Liver (tissue), 9 donors: ENCODE data around the gene SPTBN1. TPM values are rescaled to one million over a fixed set of nuclear protein-coding genes. Genes with fewer than 3 reads are reported as not detected.
A peak's percentile ranks its signal among the peaks of the same experiment; 100 is the strongest.

Experiments used
- DNase-seq: peaks from one replicate; pipeline ENCODE4 v3.0.0-alpha.2; 2017; ENCODE audit warnings: low spot score
- H3K27ac ChIP-seq, 2 donors: one replicate each; pipeline ENCODE4 v1.7.0; 2013; ENCODE audit warnings: inconsistent platforms in 2 of 2, low read length in 2 of 2, control low read depth in 1 of 2, low read depth in 1 of 2, mild to moderate bottlenecking in 1 of 2
- H3K27me3 ChIP-seq, 4 donors: one replicate each; pipeline versions ENCODE4 v1.6.1 to v1.7.0; 2013; ENCODE audit warnings: low read length in 3 of 4, inconsistent platforms in 1 of 4, mild to moderate bottlenecking in 1 of 4, moderate library complexity in 1 of 4; ENCODE audit not compliant: control insufficient read depth in 4 of 4, insufficient read depth in 4 of 4
- H3K36me3 ChIP-seq, 4 donors: one replicate each; pipeline versions ENCODE4 v1.6.1 to v1.7.0; 2013; ENCODE audit warnings: low read length in 3 of 4, mild to moderate bottlenecking in 3 of 4, low read depth in 1 of 4, moderate library complexity in 1 of 4; ENCODE audit not compliant: control insufficient read depth in 4 of 4, insufficient read depth in 3 of 4
- H3K4me1 ChIP-seq, 4 donors: one replicate each; pipeline versions ENCODE4 v1.6.1 to v1.7.0; 2013; ENCODE audit warnings: low read length in 3 of 4, mild to moderate bottlenecking in 3 of 4, moderate library complexity in 1 of 4; ENCODE audit not compliant: control insufficient read depth in 4 of 4, insufficient read depth in 4 of 4
- H3K4me3 ChIP-seq, 3 donors: one replicate each; pipeline versions ENCODE4 v1.6.1 to v1.7.0; 2013; ENCODE audit warnings: low read length in 3 of 3, control low read depth in 1 of 3, low read depth in 1 of 3, mild to moderate bottlenecking in 1 of 3
- H3K9ac ChIP-seq, 2 donors: one replicate each; pipeline ENCODE4 v1.7.0; 2013; ENCODE audit warnings: low read length in 2 of 2, mild to moderate bottlenecking in 2 of 2, moderate library complexity in 2 of 2, control low read depth in 1 of 2, low read depth in 1 of 2
- H3K9me3 ChIP-seq, 4 donors: one replicate each; pipeline versions ENCODE4 v1.6.1 to v1.7.0; 2013; ENCODE audit warnings: low read length in 3 of 4; ENCODE audit not compliant: control insufficient read depth in 4 of 4
- CTCF ChIP-seq: fragments of 150-350 bp; IDR thresholded peaks from 2 replicates; pipeline ENCODE4 v1.5.1; 2017; ENCODE audit warnings: improper control_type of control experiment, low read depth, low read length; ENCODE audit not compliant: missing input control
- EGR1 ChIP-seq, 2 donors: IDR thresholded peaks; 2 replicates each; pipeline ENCODE4 v1.6.1; 2016 to 2018; ENCODE audit warnings: antibody characterized with exemption in 2 of 2, low read depth in 2 of 2
- FOXA1 ChIP-seq: IDR thresholded peaks from 2 replicates; pipeline ENCODE4 v1.6.1; 2016; ENCODE audit warnings: antibody characterized with exemption
- FOXA2 ChIP-seq: IDR thresholded peaks from 2 replicates; pipeline ENCODE4 v1.6.1; 2016; ENCODE audit warnings: antibody characterized with exemption
- HNF4A ChIP-seq, 2 donors: conservative IDR thresholded peaks; 2 replicates each; pipeline ENCODE4 v1.6.1; 2016; ENCODE audit warnings: antibody characterized with exemption in 2 of 2, mild to moderate bottlenecking in 2 of 2
- HNF4G ChIP-seq: IDR thresholded peaks from 2 replicates; pipeline ENCODE4 v1.6.1; 2016; ENCODE audit warnings: antibody characterized with exemption
- JUND ChIP-seq, 2 donors: IDR thresholded peaks; 2 replicates each; pipeline ENCODE4 v1.6.1; 2016; ENCODE audit warnings: antibody characterized with exemption in 2 of 2
- MAX ChIP-seq: IDR thresholded peaks from 2 replicates; pipeline ENCODE4 v1.6.1; 2016; ENCODE audit warnings: antibody characterized with exemption
- NR2F2 ChIP-seq: IDR thresholded peaks from 2 replicates; pipeline ENCODE4 v1.6.1; 2016; ENCODE audit warnings: antibody characterized with exemption
- RAD21 ChIP-seq, 2 donors: IDR thresholded peaks; 2 replicates each; pipeline ENCODE4 v1.6.1; 2016; ENCODE audit warnings: antibody characterized with exemption in 2 of 2, mild to moderate bottlenecking in 2 of 2
- RXRA ChIP-seq, 2 donors: IDR thresholded peaks; 2 replicates each; pipeline ENCODE4 v1.6.1; 2017 to 2018; ENCODE audit warnings: antibody characterized with exemption in 2 of 2, mild to moderate bottlenecking in 1 of 2
- SP1 ChIP-seq: IDR thresholded peaks from 2 replicates; pipeline ENCODE4 v1.6.1; 2018; ENCODE audit warnings: antibody characterized with exemption, mild to moderate bottlenecking
- TAF1 ChIP-seq: conservative IDR thresholded peaks from 2 replicates; pipeline ENCODE4 v1.6.1; 2016; ENCODE audit warnings: antibody characterized with exemption, mild to moderate bottlenecking
- YY1 ChIP-seq: IDR thresholded peaks from 2 replicates; pipeline ENCODE4 v1.6.1; 2016; ENCODE audit warnings: antibody characterized with exemption, mild to moderate bottlenecking
- WGBS: extraction: QIAGEN DNeasy Blood & Tissue Kit; methylation state at CpG from one replicate; pipeline ENCODE4 v1.1.7; 2013; 5-methylcytosine and 5-hydroxymethylcytosine counted together
- polyA plus RNA-seq, 2 donors: library from polyadenylated mRNA; stranded (reverse) in 1 of 2; unstranded in 1 of 2; fragments of 200-250 nt in 1 of 2; fragments of >200 nt in 1 of 2; fragmentation: Nextera tagmentation in 1 of 2; extraction: Ambion mirVana in 1 of 2; gene quantifications; one replicate each; pipeline versions ENCODE4 v1.2.1 to v1.2.3, GENCODE V29; 2013 to 2015
- total RNA-seq, 2 donors: library from RNA; depleted of rRNA; stranded (reverse); fragments of >200 nt; gene quantifications; one replicate each; pipeline ENCODE4 v1.2.3, GENCODE V29; 2014
- TF ChIP-seq, protein P1 (sequence below): IDR thresholded peaks from 2 replicates; pipeline ENCODE4 v1.6.1; 2016; ENCODE audit warnings: antibody characterized with exemption
- TF ChIP-seq, protein P2 (sequence below): IDR thresholded peaks from 2 replicates; pipeline ENCODE4 v1.6.1; 2016; ENCODE audit warnings: antibody characterized with exemption
- TF ChIP-seq, protein P3 (sequence below): IDR thresholded peaks from 2 replicates; pipeline ENCODE4 v1.6.1; 2016; ENCODE audit warnings: antibody characterized with exemption, mild to moderate bottlenecking
- donor health status: healthy.
- donor health status: healthy.
- donor health status: healthy.
- donor health status: healthy.
- donor health status: healthy.

SPTBN1 gene
- total and polyA plus RNA-seq, 4 donors: 44.8 to 191 (median 75.9) TPM

GRCh38 chr2:54574860-54575247 lies 118.7 kb downstream of the SPTBN1 start:
- Histone ChIP-seq H3K36me3 (no peaks in the 10 kb centered on the region), H3K4me1 (peaks cover 26 to 96% (median 91%) of the 10 kb centered on the region in 4 donors), H3K9ac (no peak overlapping the region), H3K4me3 (no peak overlapping the region), H3K27ac (peak overlapping the region; percentile 73 to 90), H3K27me3 (no peaks in the 10 kb centered on the region), H3K9me3 (no peaks in the 10 kb centered on the region)
- 86% methylated on average over 5 of the region's 5 CpGs for WGBS
- TF ChIP-seq, protein P1, sequence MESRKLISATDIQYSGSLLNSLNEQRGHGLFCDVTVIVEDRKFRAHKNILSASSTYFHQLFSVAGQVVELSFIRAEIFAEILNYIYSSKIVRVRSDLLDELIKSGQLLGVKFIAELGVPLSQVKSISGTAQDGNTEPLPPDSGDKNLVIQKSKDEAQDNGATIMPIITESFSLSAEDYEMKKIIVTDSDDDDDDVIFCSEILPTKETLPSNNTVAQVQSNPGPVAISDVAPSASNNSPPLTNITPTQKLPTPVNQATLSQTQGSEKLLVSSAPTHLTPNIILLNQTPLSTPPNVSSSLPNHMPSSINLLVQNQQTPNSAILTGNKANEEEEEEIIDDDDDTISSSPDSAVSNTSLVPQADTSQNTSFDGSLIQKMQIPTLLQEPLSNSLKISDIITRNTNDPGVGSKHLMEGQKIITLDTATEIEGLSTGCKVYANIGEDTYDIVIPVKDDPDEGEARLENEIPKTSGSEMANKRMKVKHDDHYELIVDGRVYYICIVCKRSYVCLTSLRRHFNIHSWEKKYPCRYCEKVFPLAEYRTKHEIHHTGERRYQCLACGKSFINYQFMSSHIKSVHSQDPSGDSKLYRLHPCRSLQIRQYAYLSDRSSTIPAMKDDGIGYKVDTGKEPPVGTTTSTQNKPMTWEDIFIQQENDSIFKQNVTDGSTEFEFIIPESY: no peak
- no peak for TF ChIP-seq MAX
- TF ChIP-seq FOXA1: no peak
- no peak for TF ChIP-seq HNF4A (conservative IDR thresholded peaks at IDR 0.05)
- no peak for TF ChIP-seq TAF1
- DNase-seq: no peak

DNA sequence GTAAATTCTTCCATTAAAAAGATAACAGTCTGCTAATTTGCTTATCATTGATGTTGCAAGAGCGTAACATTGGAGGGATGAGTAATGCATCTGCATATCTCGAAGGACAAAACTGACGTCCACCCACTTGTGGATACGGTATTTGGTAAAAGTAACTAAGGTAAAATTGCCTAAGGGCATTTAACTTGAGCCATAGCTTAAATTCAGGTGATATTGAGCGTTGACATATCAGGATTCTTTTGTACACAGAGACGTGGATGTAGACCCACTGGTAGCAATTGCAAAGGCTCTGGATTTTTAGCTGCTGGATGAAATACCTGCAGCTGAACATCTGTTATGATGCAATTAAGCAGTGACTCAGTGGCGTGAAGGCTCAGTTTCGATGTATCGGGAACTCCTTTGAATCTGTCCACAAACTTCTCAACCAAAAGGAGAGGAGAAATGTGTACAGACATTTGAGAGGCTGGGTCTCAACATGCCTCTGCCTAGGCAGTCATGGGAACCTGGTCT lies 119.3 kb downstream of the SPTBN1 start:
- TF ChIP-seq HNF4A (conservative IDR thresholded peaks at IDR 0.05): no peak
- TF ChIP-seq RXRA (IDR thresholded peaks at IDR 0.05): peak in 1 of 2 donors; percentile 13
- TF ChIP-seq JUND (IDR thresholded peaks at IDR 0.05): peak in 1 of 2 donors; percentile 43
- no peaks in the 10 kb centered on the region for H3K27me3 ChIP-seq
- peak overlapping the region; percentile 40 to 59 for H3K27ac ChIP-seq
- H3K36me3 ChIP-seq: no peaks in the 10 kb centered on the region
- H3K9me3 ChIP-seq: no peaks in the 10 kb centered on the region
- 75% methylated on average over 9 of the region's 9 CpGs for WGBS
- peaks cover 23 to 92% (median 90%) of the 10 kb centered on the region in 4 donors for H3K4me1 ChIP-seq
- no peak overlapping the region for H3K4me3 ChIP-seq
- no peak for DNase-seq
- no peak overlapping the region for H3K9ac ChIP-seq

GRCh38 chr2:54577035-54577434 lies 120.9 kb downstream of the SPTBN1 start:
- peaks cover 26 to 84% (median 83%) of the 10 kb centered on the region in 4 donors for H3K4me1 ChIP-seq
- H3K27ac ChIP-seq: peak overlapping the region; percentile 31 to 64
- no peak overlapping the region for H3K9ac ChIP-seq
- no peaks in the 10 kb centered on the region for H3K27me3 ChIP-seq
- no peaks in the 10 kb centered on the region for H3K9me3 ChIP-seq
- no peak for DNase-seq
- H3K36me3 ChIP-seq: no peaks in the 10 kb centered on the region
- H3K4me3 ChIP-seq: no peak overlapping the region
- 15% methylated on average over 3 of the region's 3 CpGs for WGBS
- TF ChIP-seq NR2F2: no peak
- TF ChIP-seq HNF4G: no peak
- TF ChIP-seq FOXA1: no peak
- TF ChIP-seq, protein P2, sequence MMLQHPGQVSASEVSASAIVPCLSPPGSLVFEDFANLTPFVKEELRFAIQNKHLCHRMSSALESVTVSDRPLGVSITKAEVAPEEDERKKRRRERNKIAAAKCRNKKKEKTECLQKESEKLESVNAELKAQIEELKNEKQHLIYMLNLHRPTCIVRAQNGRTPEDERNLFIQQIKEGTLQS: no peak
- peak; percentile 32 for TF ChIP-seq YY1
- no peak for TF ChIP-seq TAF1
- TF ChIP-seq, protein P3, sequence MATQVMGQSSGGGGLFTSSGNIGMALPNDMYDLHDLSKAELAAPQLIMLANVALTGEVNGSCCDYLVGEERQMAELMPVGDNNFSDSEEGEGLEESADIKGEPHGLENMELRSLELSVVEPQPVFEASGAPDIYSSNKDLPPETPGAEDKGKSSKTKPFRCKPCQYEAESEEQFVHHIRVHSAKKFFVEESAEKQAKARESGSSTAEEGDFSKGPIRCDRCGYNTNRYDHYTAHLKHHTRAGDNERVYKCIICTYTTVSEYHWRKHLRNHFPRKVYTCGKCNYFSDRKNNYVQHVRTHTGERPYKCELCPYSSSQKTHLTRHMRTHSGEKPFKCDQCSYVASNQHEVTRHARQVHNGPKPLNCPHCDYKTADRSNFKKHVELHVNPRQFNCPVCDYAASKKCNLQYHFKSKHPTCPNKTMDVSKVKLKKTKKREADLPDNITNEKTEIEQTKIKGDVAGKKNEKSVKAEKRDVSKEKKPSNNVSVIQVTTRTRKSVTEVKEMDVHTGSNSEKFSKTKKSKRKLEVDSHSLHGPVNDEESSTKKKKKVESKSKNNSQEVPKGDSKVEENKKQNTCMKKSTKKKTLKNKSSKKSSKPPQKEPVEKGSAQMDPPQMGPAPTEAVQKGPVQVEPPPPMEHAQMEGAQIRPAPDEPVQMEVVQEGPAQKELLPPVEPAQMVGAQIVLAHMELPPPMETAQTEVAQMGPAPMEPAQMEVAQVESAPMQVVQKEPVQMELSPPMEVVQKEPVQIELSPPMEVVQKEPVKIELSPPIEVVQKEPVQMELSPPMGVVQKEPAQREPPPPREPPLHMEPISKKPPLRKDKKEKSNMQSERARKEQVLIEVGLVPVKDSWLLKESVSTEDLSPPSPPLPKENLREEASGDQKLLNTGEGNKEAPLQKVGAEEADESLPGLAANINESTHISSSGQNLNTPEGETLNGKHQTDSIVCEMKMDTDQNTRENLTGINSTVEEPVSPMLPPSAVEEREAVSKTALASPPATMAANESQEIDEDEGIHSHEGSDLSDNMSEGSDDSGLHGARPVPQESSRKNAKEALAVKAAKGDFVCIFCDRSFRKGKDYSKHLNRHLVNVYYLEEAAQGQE: peak; percentile 33
- no peak for TF ChIP-seq FOXA2
- peak; percentile 25 for TF ChIP-seq SP1
- TF ChIP-seq EGR1 (IDR thresholded peaks at IDR 0.05; ENCODE audit: low read depth in 2 of 2): no peak
- TF ChIP-seq HNF4A (conservative IDR thresholded peaks at IDR 0.05): peak; percentile 45 to 58
- peak in 1 of 2 donors; percentile 26 for TF ChIP-seq RAD21 (IDR thresholded peaks at IDR 0.05)
- TF ChIP-seq, protein P1: peak; percentile 31
- TF ChIP-seq RXRA (IDR thresholded peaks at IDR 0.05): peak; percentile 25 to 68
- TF ChIP-seq JUND (IDR thresholded peaks at IDR 0.05): peak in 1 of 2 donors; percentile 30
- no peak for TF ChIP-seq CTCF
- TF ChIP-seq MAX: no peak
